Stimulated activated naive CD4-positive, alpha-beta T cell (primary cell): ENCODE measurements around the gene KCNQ5.
"Not testable (repeated sequence)": the region's sequence is repeated elsewhere in the genome, so short reads cannot be mapped to it uniquely, and the experiment has no call there.

Source experiments
- DNase-seq, 6 experiments: peaks; one replicate each; lab custom pipeline; 2025; lab: John Stamatoyannopoulos, UW

Gene KCNQ5

DNA sequence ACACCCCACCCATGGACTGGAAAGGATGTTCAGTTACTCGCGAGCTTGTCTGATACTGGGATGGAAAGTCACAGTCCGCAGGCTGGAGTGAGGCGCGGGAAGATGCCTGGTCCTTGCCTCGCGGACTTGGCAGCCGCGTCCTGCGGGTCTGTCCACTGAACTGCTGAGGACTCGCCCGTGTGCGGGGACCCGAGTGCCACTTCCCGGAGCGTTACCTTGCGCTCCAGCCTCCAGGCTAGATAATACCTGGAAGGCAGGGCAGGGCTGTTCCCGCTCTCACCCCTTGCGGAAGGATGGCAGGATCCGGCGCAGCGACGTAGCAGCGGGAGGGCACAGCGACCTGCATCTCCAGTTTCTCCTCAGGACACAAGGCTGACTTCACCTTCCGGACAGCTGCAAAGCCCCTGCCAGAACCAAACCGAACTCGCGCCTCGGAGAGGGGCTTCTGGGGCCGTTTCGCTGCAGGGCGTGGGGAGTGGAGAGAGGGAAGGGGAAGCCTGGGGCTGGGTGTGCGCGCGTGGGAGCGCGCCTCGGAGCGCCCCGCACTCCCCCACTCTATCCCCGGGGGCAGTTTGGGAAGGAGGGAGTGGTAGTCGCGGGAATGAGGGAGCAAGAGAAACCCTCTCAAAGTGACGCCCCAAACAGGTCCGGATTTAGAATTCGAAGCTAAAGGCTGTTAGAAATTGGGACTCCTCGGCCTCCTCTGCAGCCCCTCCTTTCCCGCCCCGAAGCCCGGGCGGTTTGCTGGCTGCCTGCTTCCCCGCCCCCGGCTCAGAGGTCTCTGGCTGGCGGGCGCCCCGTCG, at the start of gene KCNQ5:
Gene KCNQ5 (plus strand): TSS at position 774 of the 803 bp plus-strand sequence.
- DNase-seq = peak in 4 of 6 experiments; percentile 6 to 58 (median 33)

DNA sequence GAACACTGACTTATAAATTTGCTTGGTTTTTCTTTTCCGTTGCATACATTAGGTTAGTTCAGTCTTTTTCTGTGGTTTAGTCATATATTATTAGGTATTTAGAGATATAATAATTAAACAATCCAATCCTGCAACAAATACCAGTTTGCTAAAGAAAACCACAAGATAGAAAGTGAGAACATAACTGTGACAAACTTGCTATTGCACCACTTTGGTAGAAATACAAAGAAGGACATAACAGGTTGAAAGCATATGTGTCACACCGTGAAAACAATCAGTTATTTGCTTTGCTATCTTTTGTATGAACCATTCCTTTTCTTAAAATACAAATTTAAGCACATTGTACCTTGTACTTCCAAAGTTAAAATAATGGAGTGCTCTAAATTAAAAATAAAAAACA, 42.0 kb upstream of the KCNQ5 start:
- DNase-seq = no peak

DNA sequence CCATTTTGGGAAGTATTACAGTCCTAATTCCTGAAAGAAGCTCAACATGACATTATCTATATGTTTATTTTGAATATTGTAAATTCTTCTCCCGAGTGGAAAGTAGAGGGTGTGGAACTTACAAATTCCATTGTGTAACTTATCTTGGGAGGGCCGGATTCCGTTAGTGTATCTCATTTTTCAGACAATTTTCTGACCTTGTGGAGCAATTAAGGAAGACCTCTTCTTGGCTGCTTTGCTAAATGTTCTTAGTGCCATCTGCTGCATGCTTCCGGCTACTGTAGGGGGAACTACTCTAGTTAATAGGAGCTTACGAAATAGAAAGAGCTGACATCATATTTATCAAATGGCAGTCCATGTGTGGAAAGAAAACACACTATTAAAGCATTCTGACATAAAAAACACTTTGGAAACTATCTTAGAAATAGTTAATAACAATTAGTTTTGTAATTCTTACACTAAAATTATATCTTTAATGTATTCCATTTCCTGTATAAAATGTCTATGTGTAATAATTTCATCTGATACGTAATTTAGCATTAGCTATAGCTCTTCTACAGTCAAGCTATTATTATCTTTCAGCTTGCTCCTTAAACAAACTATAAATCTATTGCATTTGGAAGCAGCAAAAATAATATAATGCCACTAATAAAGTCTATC, 41.5 kb upstream of the KCNQ5 start:
- no peak for DNase-seq

DNA sequence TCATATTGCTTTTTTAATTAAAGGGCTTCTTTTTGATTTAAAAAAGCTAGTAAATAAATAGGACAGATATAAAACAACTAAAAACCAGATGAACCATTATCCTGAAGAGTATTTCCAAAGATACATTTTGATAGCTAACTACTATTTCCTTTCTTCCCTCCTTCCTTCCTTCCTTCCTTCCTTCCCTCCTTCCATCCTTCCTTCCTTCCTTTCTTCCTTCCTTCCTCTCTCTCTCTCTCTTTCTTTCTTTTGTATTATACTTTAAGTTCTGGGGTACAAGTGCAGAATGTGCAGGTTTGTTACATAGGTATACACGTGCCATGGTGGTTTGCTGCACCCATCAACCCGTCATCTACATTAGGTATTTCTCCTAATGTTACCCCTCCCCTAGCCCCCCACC, 40.9 kb upstream of the KCNQ5 start:
- not testable (repeated sequence) for DNase-seq

DNA sequence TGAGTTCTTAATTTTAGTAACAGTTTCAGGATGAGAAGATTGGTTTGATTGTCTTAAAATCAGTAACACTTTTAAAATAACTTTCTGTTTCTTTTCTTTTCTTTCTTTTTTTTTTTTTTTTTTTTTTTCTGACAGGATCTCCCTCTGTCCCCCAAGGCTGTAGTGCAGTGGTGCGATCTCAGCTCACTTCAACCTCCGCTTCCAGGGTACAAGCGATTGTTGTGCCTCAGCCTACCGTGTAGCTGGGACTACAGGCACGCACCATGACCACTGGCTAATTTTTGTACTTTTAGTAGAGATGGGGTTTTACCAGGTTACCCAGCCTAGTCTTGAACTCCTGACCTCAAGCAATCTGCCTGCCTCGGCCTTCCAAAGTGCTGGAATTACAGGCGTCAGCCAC, 33.7 kb upstream of the KCNQ5 start:
- DNase-seq = no peak

DNA sequence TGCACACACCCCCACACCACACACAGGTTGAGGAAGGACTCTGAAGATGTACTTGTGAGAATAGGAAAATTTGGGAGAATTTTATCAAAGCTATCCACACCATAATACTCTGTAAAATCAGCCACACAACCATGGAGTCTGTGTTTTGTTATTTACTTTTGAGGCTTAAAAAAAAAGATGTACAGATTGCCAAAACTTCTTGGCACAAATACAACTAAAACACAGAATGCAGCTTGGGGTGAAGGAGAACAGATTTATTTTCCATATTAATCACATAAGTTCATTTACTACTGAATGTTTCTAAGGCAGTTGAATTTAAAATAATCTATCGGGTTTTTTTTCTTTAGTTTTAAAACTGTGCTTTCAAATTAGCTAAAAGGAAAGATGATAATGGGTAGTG, 32.8 kb upstream of the KCNQ5 start:
- no peak for DNase-seq

DNA sequence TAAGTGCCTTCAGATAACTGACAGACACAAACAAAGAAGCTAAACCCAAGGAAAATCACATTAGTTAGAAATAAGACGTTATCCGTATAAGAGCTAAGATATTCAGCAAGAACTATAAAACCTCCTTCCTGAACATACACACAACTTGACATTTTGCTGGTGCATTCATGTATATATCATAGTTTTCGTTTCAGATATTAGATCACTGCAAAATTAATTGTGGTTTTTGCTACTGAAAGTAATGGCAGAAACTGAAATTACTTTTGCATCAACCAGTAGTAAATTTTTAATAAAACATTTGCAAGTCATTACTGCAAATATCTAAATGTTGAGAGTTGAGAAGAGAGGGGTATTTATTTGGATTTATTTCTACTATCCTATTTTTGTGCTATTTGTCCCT, 26.1 kb upstream of the KCNQ5 start:
- no peak for DNase-seq

DNA sequence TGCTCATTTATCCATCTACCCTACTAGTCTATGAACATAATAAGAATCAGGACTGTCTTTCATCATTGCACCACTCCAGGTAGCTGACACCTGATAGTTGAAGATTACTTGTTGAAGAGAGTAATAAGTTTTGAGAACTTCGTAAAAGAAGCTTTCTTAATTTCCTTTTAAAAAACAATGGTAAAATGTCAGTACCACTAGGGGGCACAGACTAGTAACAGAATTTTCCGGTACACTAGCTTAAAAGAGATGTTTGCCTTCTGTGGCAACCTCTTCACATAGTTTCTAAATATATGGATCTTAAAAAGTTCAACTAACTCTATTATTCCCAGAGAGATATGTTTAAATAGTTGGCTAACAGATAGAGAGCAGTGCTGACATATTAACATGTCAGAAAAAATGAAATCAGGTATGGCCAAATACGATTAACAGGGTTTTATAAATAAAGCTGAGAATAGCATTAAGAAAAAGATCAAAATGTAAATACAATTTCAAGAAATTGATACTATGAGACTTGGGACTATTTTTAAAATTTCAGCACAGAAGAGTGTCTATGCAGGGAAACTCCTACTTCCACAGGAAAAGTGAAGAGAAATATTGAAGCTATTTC, 5.4 kb upstream of the KCNQ5 start:
- peak in 3 of 6 experiments; percentile 10 to 48 (median 46) for DNase-seq

DNA sequence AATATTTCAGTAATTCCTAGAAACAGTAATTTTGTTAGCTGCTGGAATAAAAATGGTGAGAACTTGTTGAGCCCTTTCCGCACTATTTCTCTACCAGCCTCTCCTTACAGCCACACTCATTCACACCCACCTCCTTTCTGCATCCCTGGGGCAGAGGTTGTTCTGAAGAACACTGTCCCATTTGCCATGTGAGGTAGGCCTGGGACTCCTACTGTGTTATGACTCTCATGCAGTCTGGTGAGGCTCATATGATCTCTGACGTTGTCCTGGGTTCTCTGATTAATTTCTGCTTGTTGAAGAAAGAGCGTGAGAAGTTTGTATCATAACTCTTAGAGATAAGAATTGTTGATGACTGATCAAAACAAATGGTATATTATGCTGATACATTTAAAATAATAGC, 4.1 kb upstream of the KCNQ5 start:
- no peak for DNase-seq

DNA sequence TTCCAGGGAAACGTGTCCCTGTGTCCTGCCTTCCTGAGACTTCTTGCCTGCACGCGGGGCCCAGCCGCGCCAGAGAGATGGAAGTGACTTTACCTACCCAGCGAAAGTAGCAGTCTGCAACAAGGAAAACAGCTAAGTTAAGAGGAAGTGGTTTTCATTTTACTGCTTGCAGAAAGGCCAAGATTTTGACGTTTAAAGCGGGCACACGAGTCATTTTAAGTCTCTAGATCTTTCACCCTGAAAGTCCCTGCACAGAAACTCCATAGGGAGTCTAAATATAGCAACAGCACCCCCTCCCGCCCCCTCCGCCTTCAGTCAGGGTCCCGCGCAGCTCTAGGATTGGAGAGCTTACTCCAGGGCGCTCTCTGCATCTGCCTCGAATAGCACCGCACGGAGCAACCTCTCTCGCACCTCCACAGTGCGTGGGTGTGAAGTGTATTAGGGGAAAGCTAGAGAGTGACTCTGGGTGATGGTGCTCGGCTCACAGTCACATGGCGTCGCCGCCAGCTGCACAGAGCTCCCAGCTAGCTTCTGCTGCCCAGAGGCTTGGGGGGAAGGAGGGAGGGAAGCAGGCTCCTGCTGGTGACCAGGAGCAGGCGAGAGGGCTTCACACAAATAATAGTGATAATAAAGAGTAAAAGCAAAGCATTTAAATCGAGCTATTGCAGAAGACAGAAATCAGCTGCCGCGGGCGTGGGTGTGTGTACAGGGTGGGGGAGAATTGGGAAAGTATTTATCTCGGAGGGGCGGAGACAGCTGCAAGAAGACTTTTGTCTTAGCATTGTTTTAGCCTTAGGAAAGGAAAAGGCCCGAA, 1.8 kb upstream of the KCNQ5 start:
- peak; percentile 37 to 72 (median 70) for DNase-seq

DNA sequence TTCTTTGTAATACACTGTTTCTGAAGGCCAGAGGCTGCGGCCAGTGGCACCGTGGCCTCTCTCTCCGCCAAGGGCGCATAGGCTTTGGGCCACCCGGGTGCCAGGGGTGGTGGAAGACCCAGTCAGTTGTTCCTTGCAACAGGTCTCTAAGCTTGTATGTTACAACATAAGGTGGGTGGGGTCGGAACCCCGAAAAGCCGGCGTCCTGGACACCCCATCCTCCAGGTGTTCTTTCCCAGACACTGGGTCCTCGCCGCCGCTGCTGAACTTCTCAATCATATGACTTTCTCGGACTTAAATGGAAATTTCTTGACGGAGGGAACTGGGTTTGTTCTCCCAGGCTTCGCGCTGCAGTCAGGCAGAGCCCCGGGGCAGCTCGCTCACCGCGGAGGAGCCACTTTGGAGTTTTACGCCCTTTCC, 983 bp upstream of the KCNQ5 start:
- peak in 2 of 6 experiments; percentile 11 to 54 for DNase-seq

DNA sequence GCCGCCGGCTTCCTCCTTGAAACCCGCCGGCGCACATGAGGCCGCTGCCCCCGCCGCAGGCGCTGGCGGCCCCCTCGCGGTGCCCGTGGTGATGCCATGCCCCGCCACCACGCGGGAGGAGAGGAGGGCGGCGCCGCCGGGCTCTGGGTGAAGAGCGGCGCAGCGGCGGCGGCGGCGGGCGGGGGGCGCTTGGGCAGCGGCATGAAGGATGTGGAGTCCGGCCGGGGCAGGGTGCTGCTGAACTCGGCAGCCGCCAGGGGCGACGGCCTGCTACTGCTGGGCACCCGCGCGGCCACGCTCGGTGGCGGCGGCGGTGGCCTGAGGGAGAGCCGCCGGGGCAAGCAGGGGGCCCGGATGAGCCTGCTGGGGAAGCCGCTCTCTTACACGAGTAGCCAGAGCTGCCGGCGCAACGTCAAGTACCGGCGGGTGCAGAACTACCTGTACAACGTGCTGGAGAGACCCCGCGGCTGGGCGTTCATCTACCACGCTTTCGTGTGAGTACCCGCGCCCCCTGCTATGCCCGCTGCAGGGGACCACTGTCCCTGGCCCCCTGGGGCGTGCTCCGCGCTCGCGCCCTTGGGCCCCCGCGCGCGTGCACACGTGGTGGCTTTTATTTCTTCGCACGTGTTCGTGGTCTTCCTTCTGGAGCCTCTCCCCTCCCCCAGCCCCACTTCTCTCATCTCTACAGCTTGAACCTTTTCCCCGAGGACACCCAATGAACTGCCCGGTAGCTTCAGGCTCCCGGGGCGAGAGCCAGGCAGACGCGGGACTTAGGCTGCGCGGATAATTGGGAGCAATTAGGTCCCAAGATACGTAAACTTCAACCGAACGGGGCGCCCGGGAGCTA, 453 bp downstream of the KCNQ5 start:
- peak; percentile 28 to 62 (median 52) for DNase-seq

DNA sequence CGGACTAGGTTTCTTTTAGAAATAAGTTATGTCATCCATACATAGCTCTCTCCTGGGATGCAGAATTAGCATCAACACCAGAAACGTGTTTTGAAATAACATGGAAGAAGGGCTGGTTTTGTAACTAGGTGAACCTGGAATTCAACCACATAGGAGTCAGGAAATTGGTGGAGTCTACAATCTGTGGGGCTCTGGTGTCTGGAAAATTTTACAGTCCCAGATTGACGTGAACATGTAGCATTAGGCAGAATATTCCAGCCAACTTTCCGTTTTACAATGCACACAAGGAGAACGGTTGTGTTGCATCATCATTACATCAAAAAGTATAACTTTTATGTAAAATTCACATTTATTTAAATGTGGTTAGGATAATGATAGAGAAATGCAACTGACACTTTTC, 1.9 kb downstream of the KCNQ5 start:
- no peak for DNase-seq

DNA sequence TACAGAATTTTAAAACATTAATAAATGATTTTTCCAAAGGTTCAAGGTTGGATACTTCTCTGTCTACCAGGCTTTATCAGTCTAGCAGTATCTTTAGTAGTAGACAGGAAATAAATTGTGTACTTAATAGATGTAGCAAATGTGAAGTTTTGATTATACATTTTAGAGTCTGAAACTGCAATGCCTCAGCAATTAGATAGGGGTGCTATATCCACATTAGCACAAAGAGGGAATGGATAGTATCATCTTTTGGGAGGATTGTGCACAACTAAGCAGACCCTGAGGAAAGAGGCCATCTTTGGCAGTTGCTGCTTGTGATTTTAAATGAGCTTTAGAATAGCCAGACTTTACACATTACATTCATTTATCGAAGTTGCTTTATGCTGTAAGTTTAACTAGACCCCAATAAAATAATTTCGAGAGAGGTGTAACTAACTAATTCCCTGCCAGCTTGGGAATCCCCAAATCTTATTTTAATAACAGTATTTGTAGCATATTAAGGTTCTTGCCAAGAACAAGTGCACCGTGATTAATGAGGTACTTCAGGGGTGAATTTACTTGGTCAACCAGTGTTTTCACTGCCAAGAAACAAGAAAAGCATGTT, 2.8 kb downstream of the KCNQ5 start:
- peak in 2 of 6 experiments; percentile 9 to 19 for DNase-seq

DNA sequence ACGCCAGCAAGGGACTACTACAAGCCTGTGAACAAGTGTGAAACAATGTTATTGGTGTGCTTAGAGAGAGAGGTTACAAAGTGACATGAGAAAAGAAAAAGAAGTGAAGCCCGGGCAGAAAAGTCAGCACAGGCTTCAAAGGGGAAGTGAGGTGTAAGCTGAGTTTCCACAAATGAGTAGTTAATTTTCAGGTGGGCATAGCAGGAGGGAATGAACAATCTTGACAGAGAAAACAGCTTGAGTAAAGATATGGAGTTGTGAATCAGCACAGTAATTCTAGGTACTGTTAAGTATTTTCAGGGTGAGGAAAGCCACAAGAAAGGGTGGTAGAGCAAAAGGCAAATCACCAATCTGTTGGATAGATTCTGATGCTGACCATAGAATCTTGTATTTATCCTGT, 4.3 kb downstream of the KCNQ5 start:
- no peak for DNase-seq

DNA sequence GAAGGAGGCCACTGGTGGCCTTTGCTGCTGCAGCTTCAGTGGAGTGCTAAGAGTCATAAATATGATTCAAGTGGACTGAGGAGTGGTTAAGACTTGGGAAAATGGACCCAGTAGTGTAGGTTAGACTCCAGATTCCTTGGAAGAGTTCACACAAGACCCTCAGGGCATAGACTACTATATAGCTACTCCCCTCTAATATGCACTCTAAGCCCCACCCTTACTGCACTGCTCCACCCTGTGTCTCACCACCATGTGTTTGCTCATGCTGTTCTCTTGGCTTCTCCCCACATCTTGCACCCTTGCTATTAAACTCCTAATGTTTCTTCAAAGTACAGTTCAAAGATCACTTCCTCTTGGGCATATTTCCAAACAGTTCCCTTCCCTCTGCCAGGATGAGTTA, 5.7 kb downstream of the KCNQ5 start:
- no peak for DNase-seq

DNA sequence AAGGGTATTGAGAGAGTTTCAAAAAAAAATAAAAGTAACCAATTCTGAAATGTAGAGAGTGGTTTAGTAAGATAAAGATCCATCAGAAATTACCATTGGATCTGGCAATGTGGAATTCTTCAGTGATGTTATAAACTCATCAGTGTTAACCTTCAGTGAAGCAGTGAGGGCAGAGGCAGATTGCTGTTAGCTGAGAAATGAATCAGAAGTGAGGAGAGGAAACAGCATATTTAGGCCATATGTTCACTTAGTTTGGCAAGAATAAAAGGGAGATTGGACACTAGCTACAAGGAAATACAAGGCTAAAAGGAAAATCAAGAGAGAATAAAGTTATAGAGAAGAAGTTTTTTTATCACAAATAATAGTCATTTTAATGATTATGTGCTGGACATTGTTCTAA, 9.6 kb downstream of the KCNQ5 start:
- DNase-seq = no peak

DNA sequence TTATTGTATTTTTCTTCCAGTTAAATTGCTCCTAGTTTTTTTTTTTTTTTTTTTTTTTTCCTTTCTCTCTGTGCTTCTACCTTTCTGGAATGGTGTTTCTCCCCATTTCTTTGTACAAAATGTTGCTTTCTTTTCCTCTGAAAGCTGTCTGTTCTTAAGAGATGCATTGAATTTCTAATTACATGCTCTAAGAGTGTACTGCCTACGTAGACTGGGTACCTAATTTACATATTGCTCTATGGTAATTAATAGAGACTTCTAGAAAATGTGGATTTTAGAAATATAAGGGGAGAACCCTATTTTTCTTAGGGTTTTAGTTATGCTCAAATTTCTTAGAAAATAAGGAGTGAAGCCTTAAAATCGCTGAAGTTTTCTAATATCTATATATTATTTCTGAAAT, 13.8 kb downstream of the KCNQ5 start:
- no peak for DNase-seq

DNA sequence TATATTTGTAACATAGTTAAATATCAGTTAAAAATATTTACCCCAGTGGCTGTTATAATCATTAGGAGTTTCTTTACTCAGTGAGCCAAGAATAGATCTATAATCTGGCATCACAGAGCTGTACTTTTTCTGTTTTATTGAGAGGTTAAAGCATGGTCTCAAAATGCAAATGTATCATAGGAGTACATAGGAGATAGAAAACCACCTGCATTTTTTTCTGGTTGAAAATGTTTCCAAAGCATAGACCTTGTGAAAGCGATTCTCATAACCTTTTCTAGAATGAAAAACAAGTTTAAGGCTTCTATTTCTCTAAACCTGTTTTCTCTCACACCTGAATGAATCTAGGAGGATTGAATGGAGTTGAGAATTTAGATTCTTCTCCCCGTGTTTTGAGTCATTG, 14.4 kb downstream of the KCNQ5 start:
- no peak for DNase-seq

DNA sequence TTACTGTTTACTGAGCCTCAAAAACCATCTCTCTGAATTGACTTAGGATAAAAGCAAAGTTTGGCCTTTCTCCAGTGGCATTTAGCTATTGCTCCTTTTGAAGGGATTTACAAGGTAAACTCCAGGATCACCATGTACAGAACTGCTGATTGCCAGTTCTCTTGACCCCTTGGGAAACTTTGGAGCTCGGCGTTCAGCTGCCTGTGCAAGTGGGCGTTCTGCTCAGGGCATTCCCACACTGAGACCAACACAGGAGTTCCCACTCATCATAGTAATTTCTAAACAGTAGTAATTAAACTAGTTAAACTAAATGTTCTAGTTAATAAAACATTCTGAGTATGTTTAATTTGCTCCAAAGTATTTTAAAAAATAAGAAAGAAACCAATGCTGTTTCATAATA, 14.9 kb downstream of the KCNQ5 start:
- no peak for DNase-seq
